GM12875 (cell line): Measurements from ENCODE around the gene TMCO4.
"Not testable (repeated sequence)": the region's sequence is repeated elsewhere in the genome, so short reads cannot be mapped to it uniquely, and the experiment has no call there.

Experiments
- H3K4me3 ChIP-seq: one replicate; pipeline ENCODE4 v1.5.1; 2011; ENCODE audit warnings: low read depth, low read length, control low read depth
- TF ChIP-seq, protein P1 (sequence below): IDR thresholded peaks from 2 replicates; pipeline ENCODE4 v1.5.1; 2011; ENCODE audit warnings: low read depth, mild to moderate bottlenecking, control low read depth, inconsistent platforms, low read length, moderate library complexity, borderline replicate concordance; ENCODE audit not compliant: insufficient read depth

The TMCO4 gene

DNA sequence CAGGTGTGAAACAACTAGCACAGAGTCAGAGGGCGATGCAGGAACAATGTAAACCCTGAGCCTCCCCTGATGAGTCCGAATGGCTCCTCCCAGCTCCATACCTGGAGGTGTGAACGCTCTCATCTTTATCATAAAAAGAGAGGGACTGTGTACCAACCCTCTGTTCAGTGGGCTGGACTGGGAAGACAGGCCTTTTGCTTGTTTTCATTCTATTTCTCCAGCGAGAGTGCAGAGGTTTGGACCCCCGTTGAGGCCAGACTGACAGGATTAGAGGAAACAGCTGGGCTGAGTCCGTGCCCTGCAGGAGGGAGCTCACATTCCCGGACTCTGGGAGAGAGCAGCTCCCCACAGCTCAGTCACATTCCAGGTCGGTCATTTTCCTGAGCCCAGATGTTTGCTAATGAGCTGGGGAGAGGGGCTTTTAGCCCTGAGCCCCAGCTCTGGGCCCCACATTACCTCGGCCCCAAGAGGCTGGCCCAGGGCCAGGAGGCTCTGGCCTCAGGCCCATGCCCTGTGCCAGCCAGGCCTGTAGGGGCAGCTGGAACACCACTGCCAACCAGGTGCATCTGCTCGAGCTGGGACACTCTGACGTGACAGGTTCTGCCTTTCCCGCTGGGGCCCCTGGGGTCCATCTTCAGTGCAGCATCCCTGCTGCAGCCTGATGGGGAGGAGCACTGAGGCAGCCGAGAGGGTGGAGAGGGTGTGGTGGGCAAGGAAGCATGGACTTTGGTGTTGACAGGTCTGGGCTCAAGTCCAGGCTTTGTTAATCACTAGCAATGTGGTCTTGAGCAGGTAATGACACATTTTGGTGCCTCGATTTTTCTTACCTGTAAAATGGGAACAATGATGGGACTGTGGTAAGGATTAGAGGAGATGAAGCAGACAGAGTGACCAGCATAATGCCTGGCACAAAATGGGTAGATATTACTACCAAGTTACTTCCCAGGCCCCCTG, 159.1 kb downstream of the TMCO4 start:
- TF ChIP-seq, protein P1, sequence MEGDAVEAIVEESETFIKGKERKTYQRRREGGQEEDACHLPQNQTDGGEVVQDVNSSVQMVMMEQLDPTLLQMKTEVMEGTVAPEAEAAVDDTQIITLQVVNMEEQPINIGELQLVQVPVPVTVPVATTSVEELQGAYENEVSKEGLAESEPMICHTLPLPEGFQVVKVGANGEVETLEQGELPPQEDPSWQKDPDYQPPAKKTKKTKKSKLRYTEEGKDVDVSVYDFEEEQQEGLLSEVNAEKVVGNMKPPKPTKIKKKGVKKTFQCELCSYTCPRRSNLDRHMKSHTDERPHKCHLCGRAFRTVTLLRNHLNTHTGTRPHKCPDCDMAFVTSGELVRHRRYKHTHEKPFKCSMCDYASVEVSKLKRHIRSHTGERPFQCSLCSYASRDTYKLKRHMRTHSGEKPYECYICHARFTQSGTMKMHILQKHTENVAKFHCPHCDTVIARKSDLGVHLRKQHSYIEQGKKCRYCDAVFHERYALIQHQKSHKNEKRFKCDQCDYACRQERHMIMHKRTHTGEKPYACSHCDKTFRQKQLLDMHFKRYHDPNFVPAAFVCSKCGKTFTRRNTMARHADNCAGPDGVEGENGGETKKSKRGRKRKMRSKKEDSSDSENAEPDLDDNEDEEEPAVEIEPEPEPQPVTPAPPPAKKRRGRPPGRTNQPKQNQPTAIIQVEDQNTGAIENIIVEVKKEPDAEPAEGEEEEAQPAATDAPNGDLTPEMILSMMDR = no peak
- H3K4me3 ChIP-seq = no peak overlapping the region

DNA sequence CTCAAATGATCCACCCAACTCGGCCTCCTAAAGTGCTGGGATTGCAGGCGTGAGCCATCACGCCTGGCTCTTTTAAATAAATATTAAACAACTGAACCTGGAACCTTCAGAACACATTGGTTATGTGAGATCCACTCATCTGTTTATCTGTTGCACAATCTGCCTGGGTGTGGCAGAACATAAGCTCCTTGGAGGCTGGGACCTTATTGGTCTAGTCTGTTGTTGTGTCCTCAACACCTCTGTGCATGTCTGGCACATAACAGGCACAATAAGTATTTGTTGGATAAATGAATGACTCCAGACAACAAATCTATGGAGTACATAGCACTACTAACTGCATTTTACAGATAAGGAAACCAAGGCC, 159.7 kb downstream of the TMCO4 start:
- TF ChIP-seq, protein P1 = no peak
- no peak overlapping the region for H3K4me3 ChIP-seq

DNA sequence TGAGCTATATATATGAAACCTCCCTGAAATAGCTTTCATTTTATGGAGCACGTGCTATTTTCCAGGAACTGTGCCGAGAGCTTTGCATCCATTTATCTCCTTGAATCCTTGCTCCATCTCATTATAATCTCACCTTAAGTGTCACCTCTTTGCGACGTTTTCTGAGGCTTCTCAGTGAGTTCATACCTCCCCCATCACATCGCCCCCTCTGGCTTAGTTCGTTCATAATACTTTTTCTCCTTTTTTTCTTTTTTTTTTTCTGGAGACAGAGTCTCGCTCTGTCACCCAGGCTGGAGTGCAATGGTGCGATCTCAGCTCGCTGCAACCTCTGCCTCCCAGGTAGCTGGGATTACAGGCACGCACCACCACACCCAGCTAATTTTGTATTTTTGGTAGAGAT, 160.5 kb downstream of the TMCO4 start:
- not testable (repeated sequence) for H3K4me3 ChIP-seq

DNA sequence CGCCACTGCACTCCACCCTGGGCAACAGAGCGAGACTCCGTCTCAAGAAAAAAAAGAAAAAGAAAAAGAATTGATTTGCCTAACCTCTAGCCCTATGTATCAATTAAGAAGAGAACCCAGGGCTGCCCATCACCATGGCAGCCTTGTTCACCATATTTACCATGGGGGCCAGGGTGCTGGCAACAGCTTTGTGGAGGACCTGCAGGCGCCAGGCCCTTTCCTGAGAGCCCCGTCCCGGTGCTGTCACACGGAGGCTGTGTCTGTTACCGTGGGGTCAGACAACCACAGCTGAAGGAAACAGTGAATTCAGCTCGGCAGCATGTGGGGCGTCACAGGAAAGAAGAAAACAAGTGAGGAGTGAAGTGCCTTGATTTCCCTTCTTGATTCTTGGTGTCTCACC, 162.1 kb downstream of the TMCO4 start:
- TF ChIP-seq, protein P1 = no peak
- no peak overlapping the region for H3K4me3 ChIP-seq

DNA sequence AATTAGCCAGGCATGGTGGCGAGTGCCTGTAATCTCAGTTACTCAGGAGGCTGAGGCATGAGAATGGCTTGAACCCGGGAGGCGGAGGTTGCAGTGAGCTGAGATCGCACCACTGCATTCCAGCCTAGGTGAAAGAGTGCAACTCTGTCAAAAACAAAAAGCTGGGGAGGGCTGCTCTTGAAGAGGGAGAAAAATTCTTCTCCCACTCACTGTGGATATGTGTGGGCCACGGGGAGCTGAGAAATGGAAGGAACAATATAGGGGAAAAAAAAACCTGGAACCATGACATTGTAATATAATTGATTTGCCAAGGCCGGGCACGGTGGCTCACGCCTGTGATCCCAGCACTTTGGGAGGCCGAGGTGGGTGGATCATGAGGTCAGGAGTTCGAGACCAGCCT, 163.0 kb downstream of the TMCO4 start:
- not testable (repeated sequence) for H3K4me3 ChIP-seq

DNA sequence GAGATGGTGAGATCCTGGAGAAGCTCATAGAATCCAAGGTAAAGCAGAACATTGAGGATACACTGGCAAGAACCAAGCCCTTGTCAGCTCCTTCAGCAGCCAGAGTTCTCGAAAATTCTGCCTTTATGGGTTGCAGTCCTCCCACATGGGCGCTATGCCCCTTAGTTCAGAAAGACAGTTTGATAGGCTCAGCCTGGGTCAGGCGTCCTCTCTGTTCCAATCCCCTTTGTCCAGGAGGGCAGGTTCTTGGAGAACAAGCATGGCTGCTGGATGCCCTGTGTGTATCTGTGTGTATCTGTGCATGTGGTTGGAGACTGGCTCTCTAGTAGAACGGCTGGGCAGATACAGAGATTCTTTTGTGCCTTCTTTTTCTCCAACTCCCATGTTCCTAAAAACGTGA, 163.7 kb downstream of the TMCO4 start:
- TF ChIP-seq, protein P1 = no peak
- H3K4me3 ChIP-seq = no peak overlapping the region

DNA sequence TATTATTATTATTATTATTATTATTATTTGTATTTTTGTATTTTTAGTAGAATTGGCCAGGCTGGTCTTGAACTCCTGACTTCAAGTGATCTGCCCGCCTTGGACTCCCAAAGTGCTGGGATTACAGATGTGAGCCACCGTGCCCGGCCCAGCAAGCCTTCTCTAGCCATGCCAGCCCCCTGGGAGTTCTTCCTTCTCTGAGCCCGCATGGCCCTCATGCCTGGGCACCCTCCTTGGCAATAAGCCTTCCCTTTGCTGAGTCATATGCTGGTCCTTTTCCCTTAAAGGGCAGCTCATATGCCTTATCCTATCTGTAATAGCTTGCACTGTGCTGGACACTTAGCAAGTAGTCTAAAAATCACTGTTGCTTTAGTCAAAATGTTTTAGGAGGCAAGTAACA, 164.1 kb downstream of the TMCO4 start:
- TF ChIP-seq, protein P1 = no peak
- no peak overlapping the region for H3K4me3 ChIP-seq

DNA sequence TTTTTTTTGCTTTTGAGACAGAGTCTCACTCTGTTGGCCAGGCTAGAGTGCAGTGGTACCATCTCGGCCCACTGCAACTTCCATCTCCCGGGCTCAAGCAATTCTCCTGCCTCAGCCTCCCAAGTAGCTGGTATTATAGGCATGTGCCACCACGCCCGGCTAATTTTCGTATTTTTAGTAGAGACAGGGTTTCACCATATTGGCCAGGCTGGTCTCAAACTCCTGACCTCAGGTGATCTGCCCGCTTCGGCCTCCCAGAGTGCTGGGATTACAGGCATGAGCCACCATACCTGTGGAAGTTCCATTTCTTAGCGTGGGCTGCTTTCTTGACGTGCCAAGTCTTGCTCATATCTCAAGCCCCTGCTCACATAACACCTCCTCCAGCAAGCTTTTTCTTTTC, 164.7 kb downstream of the TMCO4 start:
- not testable (repeated sequence) for H3K4me3 ChIP-seq

DNA sequence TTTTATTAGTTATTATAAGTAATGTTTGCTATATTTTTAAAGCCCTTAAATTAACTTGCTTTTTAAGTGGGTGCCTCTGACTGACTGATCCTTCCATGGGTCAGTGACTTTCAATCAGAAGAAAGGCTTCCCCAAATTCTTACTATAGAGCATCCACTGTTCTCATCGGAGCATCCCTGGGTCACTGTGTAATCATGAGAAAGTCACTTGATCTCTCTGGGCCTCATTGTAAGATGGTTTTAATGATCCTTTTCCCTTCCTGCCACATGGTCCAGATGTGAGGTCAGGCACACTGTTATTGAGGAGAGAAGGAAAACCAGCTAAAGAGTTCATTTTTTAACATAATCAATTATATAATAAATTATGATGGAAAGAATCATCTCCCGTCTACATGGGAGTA, 166.6 kb downstream of the TMCO4 start:
- TF ChIP-seq, protein P1 = no peak
- no peak overlapping the region for H3K4me3 ChIP-seq
